HepG2 (cell line): Measurements from ENCODE around the gene VWA1. TPM values are rescaled to one million over a fixed set of nuclear protein-coding genes. Genes with fewer than 3 reads are reported as not detected.

Experiments used
- ARHGAP35 ChIP-seq: sonication (generic); formaldehyde crosslinking; IDR thresholded peaks from 2 replicates; pipeline ENCODE4 v1.9.0; 2022; ENCODE audit warnings: mild to moderate bottlenecking, inconsistent platforms, moderate library complexity, missing genetic modification reagents, borderline replicate concordance
- BRCA1 ChIP-seq: sonication (generic); formaldehyde crosslinking; IDR thresholded peaks from 2 replicates; pipeline ENCODE4 v1.4.0; 2020; ENCODE audit warnings: missing genetic modification reagents
- CREB1 ChIP-seq, 2 experiments: fragments of 450-650 bp in 1 of 2; IDR thresholded peaks; 2 replicates each; pipeline ENCODE4 v1.6.1; 2016 to 2017; ENCODE audit warnings: control low read depth in 1 of 2, mild to moderate bottlenecking in 1 of 2, missing compliant biosample characterization in 1 of 2, missing genetic modification characterization in 1 of 2
- ELF3 ChIP-seq: IDR thresholded peaks from 2 replicates; pipeline ENCODE4 v1.6.1; 2016; ENCODE audit warnings: missing genetic modification reagents, missing compliant biosample characterization
- FOXK2 ChIP-seq: fragments of 450-650 bp; IDR thresholded peaks from 2 replicates; pipeline ENCODE4 v1.6.1; 2016
- HES4 ChIP-seq: sonication (generic); formaldehyde crosslinking; IDR thresholded peaks from 2 replicates; pipeline ENCODE4 v1.9.0; 2021; ENCODE audit warnings: mild to moderate bottlenecking, missing genetic modification reagents, borderline replicate concordance
- HMG20B ChIP-seq: conservative IDR thresholded peaks from 2 replicates; pipeline ENCODE4 v1.6.1; 2016; ENCODE audit warnings: missing genetic modification reagents, missing compliant biosample characterization
- HNF4G ChIP-seq, 2 experiments: sonication (generic) in 1 of 2; formaldehyde crosslinking in 1 of 2; IDR thresholded peaks; 2 replicates each; pipeline versions ENCODE4 v1.4.0 to v1.6.1; 2011 to 2020; ENCODE audit warnings: borderline replicate concordance in 2 of 2, low read depth in 2 of 2, mild to moderate bottlenecking in 2 of 2, low read length in 1 of 2, missing genetic modification reagents in 1 of 2, moderate library complexity in 1 of 2
- IRF2 ChIP-seq: IDR thresholded peaks from 2 replicates; pipeline ENCODE4 v1.6.1; 2018; ENCODE audit warnings: missing genetic modification reagents, missing compliant biosample characterization
- KLF12 ChIP-seq: sonication (generic); formaldehyde crosslinking; IDR thresholded peaks from 2 replicates; pipeline ENCODE4 v1.4.0; 2020; ENCODE audit warnings: missing genetic modification reagents, borderline replicate concordance
- MIER3 ChIP-seq: IDR thresholded peaks from 2 replicates; pipeline ENCODE4 v1.6.1; 2016; ENCODE audit warnings: missing compliant biosample characterization, borderline replicate concordance
- NFE2 ChIP-seq: sonication (generic); formaldehyde crosslinking; IDR thresholded peaks from 2 replicates; pipeline ENCODE4 v1.4.0; 2020; ENCODE audit warnings: missing genetic modification reagents
- ZFP82 ChIP-seq: sonication (generic); formaldehyde crosslinking; IDR thresholded peaks from 2 replicates; pipeline ENCODE4 v1.5.1; 2020; ENCODE audit warnings: mild to moderate bottlenecking, missing genetic modification reagents, borderline replicate concordance
- ZNF124 ChIP-seq: sonication (generic); formaldehyde crosslinking; IDR thresholded peaks from 2 replicates; pipeline ENCODE4 v1.4.0; 2020; ENCODE audit warnings: missing genetic modification reagents
- ZNF17 ChIP-seq: sonication (generic); formaldehyde crosslinking; IDR thresholded peaks from 2 replicates; pipeline ENCODE4 v1.5.0; 2020; ENCODE audit warnings: mild to moderate bottlenecking, missing genetic modification reagents
- ZNF292 ChIP-seq: sonication (generic); formaldehyde crosslinking; IDR thresholded peaks from 2 replicates; pipeline ENCODE4 v1.8.1; 2022; ENCODE audit warnings: mild to moderate bottlenecking, low read depth, missing genetic modification reagents, borderline replicate concordance
- ZNF549 ChIP-seq: sonication (generic); formaldehyde crosslinking; IDR thresholded peaks from 2 replicates; pipeline ENCODE4 v1.5.0; 2020; ENCODE audit warnings: missing genetic modification reagents
- ZNF564 ChIP-seq: sonication (generic); formaldehyde crosslinking; IDR thresholded peaks from 2 replicates; pipeline ENCODE4 v1.8.1; 2023; ENCODE audit warnings: mild to moderate bottlenecking, missing genetic modification reagents
- polyA plus RNA-seq, 8 experiments: library from polyadenylated mRNA; depleted of rRNA in 3 of 8; stranded (reverse) in 7 of 8; unstranded in 1 of 8; fragments of >200 nt; fragmentation: Illumina TruSeq in 4 of 8; extraction: Trizol in 4 of 8; gene quantifications; 2 replicates each; pipeline versions ENCODE4 v1.2.1 to v1.2.3, GENCODE V29; 2011 to 2016; ENCODE audit warnings: low read depth in 4 of 8, missing spikeins in 1 of 8, mixed read lengths in 1 of 8; ENCODE audit not compliant: insufficient read depth in 1 of 8
- total RNA-seq, 5 experiments: library from RNA; depleted of rRNA; stranded (reverse); fragments of >200 nt; fragmentation: Illumina TruSeq; extraction: Trizol; gene quantifications; 2 replicates each; pipeline ENCODE4 v1.2.3, GENCODE V29; 2016; ENCODE audit warnings: low read depth in 1 of 5
- TF ChIP-seq, protein P1 (sequence below): sonication (generic); formaldehyde crosslinking; conservative IDR thresholded peaks from 2 replicates; pipeline ENCODE4 v1.4.0; 2020; ENCODE audit warnings: missing genetic modification reagents
- TF ChIP-seq, protein P2 (sequence below): sonication (generic); formaldehyde crosslinking; IDR thresholded peaks from 2 replicates; pipeline ENCODE4 v1.5.0; 2020; ENCODE audit warnings: mild to moderate bottlenecking, low read depth, missing genetic modification reagents, borderline replicate concordance
- TF ChIP-seq, protein P3 (sequence below): sonication (generic); formaldehyde crosslinking; IDR thresholded peaks from 2 replicates; pipeline ENCODE4 v1.8.1; 2023; ENCODE audit warnings: missing genetic modification reagents, mild to moderate bottlenecking, borderline replicate concordance
- TF ChIP-seq, protein P4 (sequence below): IDR thresholded peaks from 2 replicates; pipeline ENCODE4 v1.6.1; 2016; ENCODE audit warnings: mild to moderate bottlenecking
- TF ChIP-seq, protein P5 (sequence below): sonication (generic); formaldehyde crosslinking; IDR thresholded peaks from 2 replicates; pipeline ENCODE4 v1.5.0; 2020; ENCODE audit warnings: mild to moderate bottlenecking, missing genetic modification reagents, moderate library complexity

Gene VWA1
- total and polyA plus RNA-seq, 2 of the 13 experiments (the other 11 are each of a cell fraction or from before 2014, with no cell fraction given) = 40.9 to 57.5 TPM

DNA sequence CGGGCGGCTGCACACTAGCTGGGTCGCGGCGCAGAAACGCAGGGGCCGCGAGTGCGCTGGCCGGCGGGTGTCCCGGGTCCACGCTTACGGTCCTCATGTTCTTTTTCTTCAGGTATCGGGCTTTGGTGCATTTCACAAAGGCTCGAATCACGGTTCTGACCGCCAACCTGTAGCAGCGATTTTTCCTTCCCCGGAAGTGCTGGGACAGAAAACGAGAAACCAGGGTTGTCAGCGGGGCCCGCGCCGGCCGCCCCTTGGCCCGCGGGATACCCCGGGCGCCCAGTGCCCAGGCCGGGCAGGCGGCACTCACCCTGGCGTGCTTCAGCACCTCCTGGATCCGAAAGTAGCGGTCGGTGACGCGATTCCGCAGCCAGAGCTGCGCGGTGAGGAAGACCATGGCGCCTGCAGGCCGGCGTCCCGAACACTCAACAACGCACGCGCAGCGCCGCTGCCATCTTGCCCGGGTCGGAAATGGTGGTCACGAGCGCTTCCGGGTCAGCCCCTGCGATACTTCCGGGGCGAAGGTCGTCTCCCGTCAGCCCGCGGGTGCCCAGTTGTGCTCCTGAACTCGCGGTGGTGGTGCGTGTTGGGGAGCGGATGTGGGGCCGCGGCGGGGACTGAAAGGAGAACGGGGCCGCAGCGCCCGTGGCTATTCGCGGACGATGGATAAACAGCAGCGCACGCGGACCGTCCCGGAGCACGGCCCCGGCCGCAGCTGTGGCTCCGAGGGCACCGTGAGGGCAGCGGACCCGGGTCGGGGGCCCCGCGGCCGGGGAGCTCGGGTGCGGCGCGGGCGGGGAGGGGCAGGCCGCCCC is 28.5 kb upstream of the VWA1 start, which contains the start of gene MRPL20 (continued):
- TF ChIP-seq, protein P1, sequence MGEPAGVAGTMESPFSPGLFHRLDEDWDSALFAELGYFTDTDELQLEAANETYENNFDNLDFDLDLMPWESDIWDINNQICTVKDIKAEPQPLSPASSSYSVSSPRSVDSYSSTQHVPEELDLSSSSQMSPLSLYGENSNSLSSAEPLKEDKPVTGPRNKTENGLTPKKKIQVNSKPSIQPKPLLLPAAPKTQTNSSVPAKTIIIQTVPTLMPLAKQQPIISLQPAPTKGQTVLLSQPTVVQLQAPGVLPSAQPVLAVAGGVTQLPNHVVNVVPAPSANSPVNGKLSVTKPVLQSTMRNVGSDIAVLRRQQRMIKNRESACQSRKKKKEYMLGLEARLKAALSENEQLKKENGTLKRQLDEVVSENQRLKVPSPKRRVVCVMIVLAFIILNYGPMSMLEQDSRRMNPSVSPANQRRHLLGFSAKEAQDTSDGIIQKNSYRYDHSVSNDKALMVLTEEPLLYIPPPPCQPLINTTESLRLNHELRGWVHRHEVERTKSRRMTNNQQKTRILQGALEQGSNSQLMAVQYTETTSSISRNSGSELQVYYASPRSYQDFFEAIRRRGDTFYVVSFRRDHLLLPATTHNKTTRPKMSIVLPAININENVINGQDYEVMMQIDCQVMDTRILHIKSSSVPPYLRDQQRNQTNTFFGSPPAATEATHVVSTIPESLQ (CRISPR knock-in tag) = no peak
- TF ChIP-seq, protein P2, sequence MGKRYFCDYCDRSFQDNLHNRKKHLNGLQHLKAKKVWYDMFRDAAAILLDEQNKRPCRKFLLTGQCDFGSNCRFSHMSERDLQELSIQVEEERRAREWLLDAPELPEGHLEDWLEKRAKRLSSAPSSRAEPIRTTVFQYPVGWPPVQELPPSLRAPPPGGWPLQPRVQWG = no peak
- TF ChIP-seq ZFP82 (peak; percentile 96), HES4 (peak; percentile 84; the same call in 1 of the 2 replicates), ZNF564 (peak; percentile 62; the same call in 1 of the 2 replicates), ZNF549 (CRISPR knock-in tag) (no peak), ZNF124 (CRISPR knock-in tag) (peak; percentile 92), ZNF292 (CRISPR knock-in tag) (no peak), HMG20B (no peak), ARHGAP35 (CRISPR knock-in tag) (peak; percentile 65; the same call in 1 of the 2 replicates), ELF3 (CRISPR knock-in tag) (peak; percentile 77; the same call in 1 of the 2 replicates), ZNF17 (CRISPR knock-in tag) (no peak), NFE2 (CRISPR knock-in tag) (no peak), CREB1 (IDR thresholded peaks at IDR 0.05) (peak; percentile 76), CREB1 (CRISPR knock-in tag; IDR thresholded peaks at IDR 0.05) (no peak), IRF2 (CRISPR knock-in tag) (peak; percentile 90), BRCA1 (CRISPR knock-in tag) (peak; percentile 35; the same call in 1 of the 2 replicates), FOXK2 (0 out of 2 replicates have a peak, but pooled peaks have one; percentile 11), HNF4G (IDR thresholded peaks at IDR 0.05; ENCODE audit: borderline replicate concordance, low read depth, low read length) (peak; percentile 89), HNF4G (CRISPR knock-in tag; IDR thresholded peaks at IDR 0.05; ENCODE audit: borderline replicate concordance, low read depth) (peak; percentile 93), KLF12 (CRISPR knock-in tag) (peak; percentile 76; the same call in 1 of the 2 replicates), MIER3 (CRISPR knock-in tag) (peak; percentile 88; the same call in 1 of the 2 replicates)
- TF ChIP-seq, protein P3, sequence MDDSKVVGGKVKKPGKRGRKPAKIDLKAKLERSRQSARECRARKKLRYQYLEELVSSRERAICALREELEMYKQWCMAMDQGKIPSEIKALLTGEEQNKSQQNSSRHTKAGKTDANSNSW = peak; percentile 80; the same call in 1 of the 2 replicates
- TF ChIP-seq, protein P4, sequence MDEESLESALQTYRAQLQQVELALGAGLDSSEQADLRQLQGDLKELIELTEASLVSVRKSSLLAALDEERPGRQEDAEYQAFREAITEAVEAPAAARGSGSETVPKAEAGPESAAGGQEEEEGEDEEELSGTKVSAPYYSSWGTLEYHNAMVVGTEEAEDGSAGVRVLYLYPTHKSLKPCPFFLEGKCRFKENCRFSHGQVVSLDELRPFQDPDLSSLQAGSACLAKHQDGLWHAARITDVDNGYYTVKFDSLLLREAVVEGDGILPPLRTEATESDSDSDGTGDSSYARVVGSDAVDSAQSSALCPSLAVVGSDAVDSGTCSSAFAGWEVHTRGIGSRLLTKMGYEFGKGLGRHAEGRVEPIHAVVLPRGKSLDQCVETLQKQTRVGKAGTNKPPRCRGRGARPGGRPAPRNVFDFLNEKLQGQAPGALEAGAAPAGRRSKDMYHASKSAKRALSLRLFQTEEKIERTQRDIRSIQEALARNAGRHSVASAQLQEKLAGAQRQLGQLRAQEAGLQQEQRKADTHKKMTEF (CRISPR knock-in tag) = peak; percentile 92
- TF ChIP-seq, protein P5, sequence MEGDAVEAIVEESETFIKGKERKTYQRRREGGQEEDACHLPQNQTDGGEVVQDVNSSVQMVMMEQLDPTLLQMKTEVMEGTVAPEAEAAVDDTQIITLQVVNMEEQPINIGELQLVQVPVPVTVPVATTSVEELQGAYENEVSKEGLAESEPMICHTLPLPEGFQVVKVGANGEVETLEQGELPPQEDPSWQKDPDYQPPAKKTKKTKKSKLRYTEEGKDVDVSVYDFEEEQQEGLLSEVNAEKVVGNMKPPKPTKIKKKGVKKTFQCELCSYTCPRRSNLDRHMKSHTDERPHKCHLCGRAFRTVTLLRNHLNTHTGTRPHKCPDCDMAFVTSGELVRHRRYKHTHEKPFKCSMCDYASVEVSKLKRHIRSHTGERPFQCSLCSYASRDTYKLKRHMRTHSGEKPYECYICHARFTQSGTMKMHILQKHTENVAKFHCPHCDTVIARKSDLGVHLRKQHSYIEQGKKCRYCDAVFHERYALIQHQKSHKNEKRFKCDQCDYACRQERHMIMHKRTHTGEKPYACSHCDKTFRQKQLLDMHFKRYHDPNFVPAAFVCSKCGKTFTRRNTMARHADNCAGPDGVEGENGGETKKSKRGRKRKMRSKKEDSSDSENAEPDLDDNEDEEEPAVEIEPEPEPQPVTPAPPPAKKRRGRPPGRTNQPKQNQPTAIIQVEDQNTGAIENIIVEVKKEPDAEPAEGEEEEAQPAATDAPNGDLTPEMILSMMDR (CRISPR knock-in tag) = peak; percentile 28; the same call in 1 of the 2 replicates
